ENCODE measurements around the gene OVCA2. TPM values are rescaled to one million over a fixed set of nuclear protein-coding genes. Genes with fewer than 3 reads are reported as not detected.

OVCA2 gene
- total RNA-seq, 1 donor = 28.1 TPM

DNA sequence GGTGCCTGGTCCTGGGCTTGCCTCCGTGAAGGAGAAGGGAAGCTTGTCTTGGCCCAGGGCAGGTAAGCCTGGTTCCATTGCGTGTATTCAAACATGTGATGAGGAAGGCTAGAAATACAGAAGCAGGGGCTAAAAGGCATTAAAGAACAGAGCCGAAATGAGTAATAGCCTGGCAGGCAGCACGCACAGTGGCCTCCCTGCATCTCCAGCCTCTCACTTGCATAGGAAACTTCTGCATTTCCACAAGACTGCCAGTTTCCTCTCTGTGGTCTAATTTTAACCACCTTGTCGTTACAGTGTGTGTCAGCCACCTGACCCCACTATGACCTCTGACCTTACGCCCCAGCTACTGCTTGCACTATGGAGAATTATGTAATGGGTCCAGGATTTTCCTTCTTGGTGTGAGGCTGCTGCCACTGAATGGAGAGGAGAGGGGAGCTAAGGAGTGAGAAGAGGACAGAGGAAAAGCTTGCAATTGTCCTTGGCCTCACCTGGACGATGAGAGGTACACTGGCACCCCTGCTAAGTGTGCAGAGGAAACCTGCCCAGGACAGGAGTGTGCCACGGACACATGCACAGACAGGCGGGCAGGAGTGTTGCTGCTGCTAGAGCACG is 45.9 kb downstream of the OVCA2 start:
- peaks cover 81% of the 10 kb centered on the region for H3K4me1 ChIP-seq (ENCODE audit: insufficient read depth, low read length)
- H3K27me3 ChIP-seq (ENCODE audit: insufficient read depth, low read length) = no peaks in the 10 kb centered on the region
- no peaks in the 10 kb centered on the region for H3K9me3 ChIP-seq (ENCODE audit: low read depth, low read length)
- no peak overlapping the region for H3K4me3 ChIP-seq (ENCODE audit: low read length)

GRCh38 chr17:2089021-2089422 is 47.2 kb downstream of the OVCA2 start:
- H3K4me1 ChIP-seq (ENCODE audit: insufficient read depth, low read length) = peaks cover 68% of the 10 kb centered on the region
- H3K9me3 ChIP-seq (ENCODE audit: low read depth, low read length) = no peaks in the 10 kb centered on the region
- no peak overlapping the region for H3K4me3 ChIP-seq (ENCODE audit: low read length)
- H3K27me3 ChIP-seq (ENCODE audit: insufficient read depth, low read length) = no peaks in the 10 kb centered on the region

DNA sequence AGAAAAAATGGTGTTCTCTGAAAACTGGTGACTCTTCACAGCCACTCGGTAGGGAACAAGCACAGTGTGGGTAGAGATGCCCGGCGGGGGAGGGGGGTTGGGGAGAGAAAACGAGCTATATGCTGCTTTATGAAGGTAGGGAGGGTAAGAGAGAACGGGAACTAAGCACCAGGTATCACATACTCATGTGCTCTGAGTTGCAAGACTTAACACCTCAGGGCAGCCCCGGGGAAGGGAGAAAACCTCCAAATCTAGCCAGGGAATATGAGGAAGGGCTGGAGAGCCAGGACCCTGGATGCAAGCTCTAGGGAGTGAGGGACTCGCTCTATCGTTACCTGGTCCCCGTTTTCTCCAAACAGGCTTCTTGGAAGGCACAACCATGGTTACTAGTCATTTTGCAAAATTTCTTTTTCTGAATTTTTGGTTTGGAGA is 48.4 kb downstream of the OVCA2 start:
- Histone ChIP-seq H3K9me3 (ENCODE audit: low read depth, low read length) (no peaks in the 10 kb centered on the region), H3K4me1 (ENCODE audit: insufficient read depth, low read length) (peaks cover 58% of the 10 kb centered on the region)

GRCh38 chr17:2090804-2091534 is 49.1 kb downstream of the OVCA2 start:
- Histone ChIP-seq H3K4me3 (ENCODE audit: low read length) (no peak overlapping the region), H3K27me3 (ENCODE audit: insufficient read depth, low read length) (no peaks in the 10 kb centered on the region), H3K4me1 (ENCODE audit: insufficient read depth, low read length) (peaks cover 54% of the 10 kb centered on the region), H3K9me3 (ENCODE audit: low read depth, low read length) (no peaks in the 10 kb centered on the region)

More for the DNA sequence above, 48.4 kb downstream of the OVCA2 start:
- H3K4me3 ChIP-seq (ENCODE audit: low read length) = peak overlapping the region; percentile 35
- no peaks in the 10 kb centered on the region for H3K27me3 ChIP-seq (ENCODE audit: insufficient read depth, low read length)

DNA sequence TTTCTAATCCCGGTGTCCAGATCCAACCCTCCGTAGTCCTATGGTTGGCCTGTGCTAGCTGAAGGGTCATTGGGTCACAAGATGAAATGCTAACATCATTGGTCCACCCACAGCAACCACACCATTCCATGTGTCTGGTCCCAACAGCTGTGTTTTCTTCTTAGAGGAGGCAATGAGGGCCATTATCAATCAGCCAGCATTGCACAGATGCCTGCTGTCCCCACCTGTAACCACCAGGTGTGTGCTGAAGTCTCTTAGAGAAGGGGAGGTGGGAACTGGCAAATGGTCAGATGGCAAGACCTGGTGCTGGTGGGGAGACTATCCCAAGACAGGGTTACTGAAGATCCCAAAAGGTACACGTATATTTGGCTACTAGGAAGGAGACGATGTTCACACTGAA is 50.4 kb downstream of the OVCA2 start:
- H3K27me3 ChIP-seq (ENCODE audit: insufficient read depth, low read length) = no peaks in the 10 kb centered on the region
- no peaks in the 10 kb centered on the region for H3K9me3 ChIP-seq (ENCODE audit: low read depth, low read length)
- H3K4me3 ChIP-seq (ENCODE audit: low read length) = no peak overlapping the region
- H3K4me1 ChIP-seq (ENCODE audit: insufficient read depth, low read length) = peaks cover 41% of the 10 kb centered on the region

Other genes starting within 250 kb of the OVCA2 start
- 7.1 TPM for gene SMYD4, start 212.1 kb upstream of the OVCA2 start, total RNA-seq
- 21.3 TPM for gene RPA1, start 212.0 kb upstream of the OVCA2 start, total RNA-seq
- not detected for gene RTN4RL1, start 16.7 kb upstream of the OVCA2 start, total RNA-seq
- 47.5 TPM for gene DPH1, start 11.9 kb upstream of the OVCA2 start, total RNA-seq
- 16.4 TPM for gene HIC1, start 13.1 kb downstream of the OVCA2 start, total RNA-seq